Endothelial cell of umbilical vein (primary cell): Measurements from ENCODE around the gene RWDD4. TPM values are rescaled to one million over a fixed set of nuclear protein-coding genes. Genes with fewer than 3 reads are reported as not detected.

ENCODE experiments used
- BruUV-seq: library from RNA; stranded (reverse); fragments of 400-500 nt; replicated peaks from 2 replicates; lab custom pipeline; 2021; lab: Mats Ljungman, UMichigan
- CTCF ChIA-PET: fragments of 300-600, 350-600 bp; sonication (Branson Sonifier 250); formaldehyde crosslinking; loops from one replicate; lab custom pipeline; 2021; ENCODE audit warnings: antibody characterized with exemption, inconsistent platforms; lab: Charles Lee
- POLR2A ChIA-PET: fragments of 300-600, 350-600 bp; sonication (Branson Sonifier 250); formaldehyde crosslinking; loops from one replicate; lab custom pipeline; 2021; ENCODE audit warnings: antibody characterized with exemption, inconsistent platforms; lab: Charles Lee
- DNase-seq: peaks from one replicate; pipeline ENCODE4 v3.0.0-alpha.2; 2011; ENCODE audit warnings: low read depth, low spot score
- FAIRE-seq: peaks from 2 replicates; lab custom pipeline; 2011; peaks lifted over from hg19 to GRCh38; lab: Jason Lieb, UNC
- H2AFZ ChIP-seq: 2 replicates; pipeline ENCODE4 v1.6.0; 2012; ENCODE audit warnings: low read depth, low read length, control low read depth, inconsistent platforms
- H3K27ac ChIP-seq: 2 replicates; pipeline ENCODE4 v1.5.1; 2011; ENCODE audit warnings: low read depth, mild to moderate bottlenecking, control low read depth, low read length, moderate library complexity; ENCODE audit not compliant: insufficient read depth
- H3K27me3 ChIP-seq, 2 experiments: 2 replicates each; pipeline versions ENCODE4 v1.6.0 to v1.6.1; 2011; ENCODE audit warnings: low read length in 2 of 2, mixed read lengths in 1 of 2; ENCODE audit not compliant: control insufficient read depth in 2 of 2, insufficient read depth in 2 of 2
- H3K36me3 ChIP-seq, 2 experiments: 2 replicates in 1 of 2; 3 replicates in 1 of 2; pipeline ENCODE4 v1.5.1; 2011; ENCODE audit warnings: low read length in 2 of 2, mild to moderate bottlenecking in 1 of 2, moderate library complexity in 1 of 2; ENCODE audit not compliant: control insufficient read depth in 2 of 2, insufficient read depth in 2 of 2; ENCODE audit errors: extremely low read depth in 1 of 2
- H3K4me1 ChIP-seq: 3 replicates; pipeline ENCODE4 v1.5.1; 2011; ENCODE audit warnings: mild to moderate bottlenecking, low read length; ENCODE audit not compliant: control insufficient read depth, insufficient read depth; ENCODE audit errors: extremely low read depth
- H3K4me2 ChIP-seq: 2 replicates; pipeline ENCODE4 v1.6.1; 2011; ENCODE audit warnings: low read length, control low read depth, mixed read lengths; ENCODE audit not compliant: insufficient read depth
- H3K4me3 ChIP-seq, 3 experiments: fragments of 200-600 bp in 1 of 3; sonication (generic), shearing (Covaris generic) in 1 of 3; replicated peaks in 1 of 3; 2 replicates each; pipeline ENCODE4 v1.5.1; 2011 to 2016; ENCODE audit warnings: control low read depth in 3 of 3, low read length in 3 of 3, mild to moderate bottlenecking in 2 of 3, inconsistent platforms in 1 of 3, low read depth in 1 of 3, moderate library complexity in 1 of 3; ENCODE audit not compliant: insufficient read depth in 1 of 3
- H3K79me2 ChIP-seq: 2 replicates; pipeline ENCODE4 v1.6.0; 2012; ENCODE audit warnings: low read length, inconsistent platforms; ENCODE audit not compliant: control insufficient read depth, insufficient read depth
- H3K9ac ChIP-seq: replicated peaks from 2 replicates; pipeline ENCODE3; 2011; ENCODE audit warnings: low read length, control low read depth; ENCODE audit not compliant: insufficient read depth; ENCODE audit errors: extremely low read depth
- H3K9me1 ChIP-seq: replicated peaks from 3 replicates; pipeline ENCODE4 v1.6.0; 2011; ENCODE audit warnings: mild to moderate bottlenecking, low read length; ENCODE audit not compliant: control insufficient read depth, insufficient read depth; ENCODE audit errors: extremely low read depth
- H3K9me3 ChIP-seq: replicated peaks from 2 replicates; pipeline ENCODE4 v1.5.1; 2012; ENCODE audit warnings: low read length, inconsistent platforms; ENCODE audit not compliant: control insufficient read depth, insufficient read depth
- H4K20me1 ChIP-seq: replicated peaks from 2 replicates; pipeline ENCODE3; 2011; ENCODE audit warnings: mild to moderate bottlenecking, low read length; ENCODE audit not compliant: control insufficient read depth, insufficient read depth; ENCODE audit errors: extremely low read depth
- CTCF ChIP-seq, 2 donors: IDR thresholded peaks; 1 replicate in 1 of 2; 2 replicates in 1 of 2; pipeline ENCODE4 v1.5.1; 2011; ENCODE audit warnings: low read length in 2 of 2, mild to moderate bottlenecking in 2 of 2, moderate library complexity in 2 of 2, control low read depth in 1 of 2, inconsistent platforms in 1 of 2, low read depth in 1 of 2; ENCODE audit not compliant: insufficient read depth in 1 of 2; ENCODE audit errors: extremely low read depth in 1 of 2
- EZH2 ChIP-seq: IDR thresholded peaks from 2 replicates; pipeline ENCODE4 v1.6.1; 2012; ENCODE audit warnings: borderline replicate concordance, low read depth, mild to moderate bottlenecking, moderate library complexity, low read length, inconsistent platforms; ENCODE audit not compliant: severe bottlenecking
- FOS ChIP-seq: IDR thresholded peaks from 2 replicates; pipeline ENCODE4 v1.6.1; 2011; ENCODE audit warnings: mild to moderate bottlenecking, low read length, moderate library complexity, borderline replicate concordance; ENCODE audit not compliant: insufficient read depth
- GATA2 ChIP-seq: IDR thresholded peaks from 2 replicates; pipeline ENCODE4 v1.7.0; 2011; ENCODE audit warnings: low read depth, mild to moderate bottlenecking, moderate library complexity, mixed read lengths, low read length; ENCODE audit not compliant: insufficient read length, insufficient read depth
- JUN ChIP-seq: IDR thresholded peaks from 2 replicates; pipeline ENCODE4 v1.6.1; 2011; ENCODE audit warnings: borderline replicate concordance, low read depth; ENCODE audit not compliant: insufficient read length, insufficient read depth
- MAX ChIP-seq: IDR thresholded peaks from 2 replicates; pipeline ENCODE4 v1.6.1; 2011; ENCODE audit not compliant: insufficient read depth, insufficient read length
- MYC ChIP-seq: IDR thresholded peaks from one replicate; pipeline ENCODE4 v1.6.1; 2011; ENCODE audit warnings: mild to moderate bottlenecking, low read depth, low read length
- POLR2A ChIP-seq: IDR thresholded peaks from 2 replicates; pipeline ENCODE4 v1.6.1; 2012; ENCODE audit warnings: low read depth, mild to moderate bottlenecking, control low read depth, low read length
- POLR2AphosphoS5 ChIP-seq: IDR thresholded peaks from 2 replicates; pipeline ENCODE4 v1.6.1; 2012; ENCODE audit warnings: low read depth, mild to moderate bottlenecking, control low read depth, low read length, moderate library complexity; ENCODE audit not compliant: insufficient read depth
- dilution Hi-C: fragments of 300-500 bp; cut with MboI; formaldehyde crosslinking; loops from one replicate; pipeline ENCODE4 v1.15.0; 2019; ENCODE audit warnings: low sequenced_read_pairs; ENCODE audit not compliant: extremely low pct_ligation_motif_present
- intact Hi-C: fragments of 100-400 bp; cut with micrococcal nuclease; formaldehyde crosslinking; loops from one replicate; pipeline ENCODE4 v1.10.0; 2022
- polyA plus RNA-seq, 4 experiments: library from polyadenylated mRNA; depleted of rRNA in 3 of 4; stranded (reverse) in 3 of 4; unstranded in 1 of 4; fragments of >200 nt; gene quantifications; 2 replicates each; pipeline versions ENCODE4 v1.2.1 to v1.2.3, GENCODE V29; 2011 to 2012; ENCODE audit warnings: missing spikeins in 1 of 4
- total RNA-seq: library from RNA; stranded (reverse); gene quantifications from 2 replicates; pipeline ENCODE4 v1.2.3, GENCODE V29; 2021

Gene RWDD4
- total and polyA plus RNA-seq, 2 donors (not counting 3 experiments of a cell fraction or from before 2014, with no cell fraction given): 4.9 to 16.6 TPM

DNA sequence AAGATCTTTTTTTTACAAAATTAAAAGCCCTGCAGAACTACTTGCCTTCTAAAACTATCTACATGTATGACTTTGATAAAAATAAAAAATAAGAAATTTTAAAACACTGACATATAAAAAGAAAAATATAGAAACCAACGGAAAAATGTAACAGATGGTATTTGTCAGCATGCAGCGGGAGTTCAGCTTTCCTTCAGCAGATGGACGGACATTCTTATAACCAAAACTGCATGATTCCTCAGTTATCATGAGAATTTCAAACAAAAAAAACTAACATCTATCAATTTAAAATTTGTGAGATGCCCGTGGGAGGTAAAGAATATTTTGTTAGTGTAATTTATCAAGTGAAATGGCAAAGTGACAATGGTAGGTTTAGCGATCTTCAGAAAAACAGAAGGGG lies 23.2 kb downstream of the RWDD4 start:
- no peaks in the 10 kb centered on the region for H4K20me1 ChIP-seq
- H3K9me1 ChIP-seq: no peaks in the 10 kb centered on the region
- intact Hi-C loops: no loop called here
- no peaks in the 10 kb centered on the region for H3K27me3 ChIP-seq
- no peak overlapping the region for H2AFZ ChIP-seq
- ChIA-PET CTCF (interaction anchor here (0.7 to 1.7 kb wide), 4 partner anchors 11 to 162 kb away, joined by 3 to 7 read pairs (median 4); no protein-coding TSS in a partner anchor), POLR2A (no interaction called here)
- H3K27ac ChIP-seq: no peak overlapping the region
- dilution Hi-C loops: no loop called here
- H3K9me3 ChIP-seq: no peaks in the 10 kb centered on the region
- H3K4me2 ChIP-seq: no peak overlapping the region
- peaks cover 11% of the 10 kb centered on the region for H3K4me1 ChIP-seq
- H3K79me2 ChIP-seq: no peaks in the 10 kb centered on the region
- no peaks in the 10 kb centered on the region for H3K36me3 ChIP-seq
- DNase-seq (no peak), FAIRE-seq (no peak)
- TF ChIP-seq EZH2 (no peak), MYC (no peak), GATA2 (no peak), JUN (no peak), MAX (no peak), CTCF (IDR thresholded peaks at IDR 0.05; ENCODE audit: extremely low read depth in 1 of 2, insufficient read depth in 1 of 2, low read depth in 1 of 2, low read length in 2 of 2) (no peak), FOS (no peak), POLR2AphosphoS5 (no peak), POLR2A (no peak)
- no peak overlapping the region for H3K9ac ChIP-seq
- H3K4me3 ChIP-seq: no peak overlapping the region
- BruUV-seq: no TSS peak
